WTC11 (cell line): ENCODE measurements around the gene TSPAN9. TPM values are rescaled to one million over a fixed set of nuclear protein-coding genes. Genes with fewer than 3 reads are reported as not detected.

Source experiments
- ATAC-seq: fragments of 200-7000 bp; cut with Tn5 transposase; 2 replicates; pipeline ENCODE4 v1.10.0; 2021; ENCODE audit warnings: mild to moderate bottlenecking, moderate library complexity
- CTCF ChIA-PET: fragments of 300-600 bp; sonication (Branson Sonifier 250); formaldehyde crosslinking; loops from one replicate; lab custom pipeline; 2021; ENCODE audit warnings: antibody characterized with exemption; lab: Charles Lee
- POLR2A ChIA-PET: fragments of 350-600 bp; sonication (Branson Sonifier 250); formaldehyde crosslinking; loops from one replicate; lab custom pipeline; 2021; ENCODE audit warnings: antibody characterized with exemption; lab: Charles Lee
- DNase-seq: peaks from one replicate; pipeline ENCODE4 v3.0.0; 2021; ENCODE audit warnings: low spot score
- H3K27ac Mint-ChIP-seq: 2 replicates; pipeline ENCODE4 v1.8.0; 2021; ENCODE audit warnings: mixed read lengths
- H3K27me3 Mint-ChIP-seq: 2 replicates; pipeline ENCODE4 v1.8.0; 2021; ENCODE audit warnings: low read depth, mild to moderate bottlenecking, moderate library complexity, mixed read lengths
- H3K36me3 Mint-ChIP-seq: 2 replicates; pipeline ENCODE4 v1.8.0; 2021; ENCODE audit warnings: mixed read lengths
- H3K4me1 Mint-ChIP-seq: 2 replicates; pipeline ENCODE4 v1.8.0; 2022; ENCODE audit warnings: mixed read lengths
- H3K4me3 Mint-ChIP-seq: 2 replicates; pipeline ENCODE4 v1.8.0; 2021; ENCODE audit warnings: mild to moderate bottlenecking, moderate library complexity, mixed read lengths
- H3K9me3 Mint-ChIP-seq: 2 replicates; pipeline ENCODE4 v1.8.0; 2021; ENCODE audit warnings: mixed read lengths
- ATF1 ChIP-seq: sonication (generic); formaldehyde crosslinking; IDR thresholded peaks from 2 replicates; pipeline ENCODE4 v1.8.1; 2023; ENCODE audit warnings: mild to moderate bottlenecking, moderate library complexity, missing genetic modification reagents
- ATF2 ChIP-seq: sonication (generic); formaldehyde crosslinking; IDR thresholded peaks from 2 replicates; pipeline ENCODE4 v1.8.1; 2022; ENCODE audit warnings: low read depth, missing genetic modification reagents, borderline replicate concordance
- ATF6 ChIP-seq: sonication (generic); formaldehyde crosslinking; IDR thresholded peaks from 2 replicates; pipeline ENCODE4 v1.8.1; 2023; ENCODE audit warnings: mild to moderate bottlenecking, missing genetic modification reagents
- CREM ChIP-seq: sonication (generic); formaldehyde crosslinking; IDR thresholded peaks from 2 replicates; pipeline ENCODE4 v1.8.1; 2022; ENCODE audit warnings: mild to moderate bottlenecking, missing genetic modification reagents, moderate library complexity
- E2F5 ChIP-seq: sonication (generic); formaldehyde crosslinking; IDR thresholded peaks from 2 replicates; pipeline ENCODE4 v1.8.1; 2022; ENCODE audit warnings: mild to moderate bottlenecking, moderate library complexity, missing genetic modification reagents
- ETV6 ChIP-seq: sonication (generic); formaldehyde crosslinking; IDR thresholded peaks from 2 replicates; pipeline ENCODE4 v1.8.1; 2022; ENCODE audit warnings: mild to moderate bottlenecking, missing genetic modification reagents
- FOXK1 ChIP-seq: sonication (generic); formaldehyde crosslinking; IDR thresholded peaks from 2 replicates; pipeline ENCODE4 v1.8.0; 2022; ENCODE audit warnings: mild to moderate bottlenecking, moderate library complexity, missing genetic modification reagents
- JUN ChIP-seq: sonication (generic); formaldehyde crosslinking; IDR thresholded peaks from 2 replicates; pipeline ENCODE4 v1.8.0; 2023; ENCODE audit warnings: mild to moderate bottlenecking, missing genetic modification reagents
- NFATC4 ChIP-seq: fragments of 250-450 bp; sonication (Bioruptor Pico); IDR thresholded peaks from 2 replicates; pipeline ENCODE4 v1.9.0; 2021; ENCODE audit warnings: mild to moderate bottlenecking
- RELA ChIP-seq: sonication (generic); formaldehyde crosslinking; IDR thresholded peaks from 2 replicates; pipeline ENCODE4 v1.8.1; 2022; ENCODE audit warnings: missing genetic modification reagents, mild to moderate bottlenecking, borderline replicate concordance
- SMAD3 ChIP-seq: sonication (generic); formaldehyde crosslinking; IDR thresholded peaks from 2 replicates; pipeline ENCODE4 v1.8.0; 2022; ENCODE audit warnings: missing genetic modification reagents, mild to moderate bottlenecking, borderline replicate concordance
- SOX15 ChIP-seq: fragments of 250-450 bp; sonication (Bioruptor Pico); IDR thresholded peaks from 2 replicates; pipeline ENCODE4 v1.9.0; 2021; ENCODE audit warnings: mild to moderate bottlenecking
- TEAD4 ChIP-seq: sonication (generic); formaldehyde crosslinking; IDR thresholded peaks from 2 replicates; pipeline ENCODE4 v1.8.0; 2022; ENCODE audit warnings: mild to moderate bottlenecking, missing genetic modification reagents
- TP53 ChIP-seq: sonication (generic); formaldehyde crosslinking; IDR thresholded peaks from 2 replicates; pipeline ENCODE4 v1.8.1; 2023; ENCODE audit warnings: mild to moderate bottlenecking, missing genetic modification reagents
- ZNF423 ChIP-seq: fragments of 250-450 bp; sonication (Bioruptor Pico); IDR thresholded peaks from 2 replicates; pipeline ENCODE4 v2.1.2; 2022; ENCODE audit warnings: mild to moderate bottlenecking, moderate library complexity
- ZNF425 ChIP-seq: fragments of 250-450 bp; sonication (Bioruptor Pico); conservative IDR thresholded peaks from 2 replicates; pipeline ENCODE4 v1.9.0; 2021; ENCODE audit warnings: mild to moderate bottlenecking
- ZNF532 ChIP-seq: fragments of 250-450 bp; sonication (Bioruptor Pico); IDR thresholded peaks from 2 replicates; pipeline ENCODE4 v1.9.0; 2021; ENCODE audit warnings: mild to moderate bottlenecking, borderline replicate concordance
- total RNA-seq: library from RNA; stranded (reverse); gene quantifications from 3 replicates; pipeline ENCODE4 v1.2.3, GENCODE V29; 2021

The TSPAN9 gene
- total RNA-seq, 1 experiment from 2014 or later = 27.6 TPM

GRCh38 chr12:3119192-3119755, 42.1 kb downstream of the TSPAN9 start (continued):
- TF ChIP-seq ZNF532 = no peak
- no peak for TF ChIP-seq FOXK1
- no peak for TF ChIP-seq ATF1
- TF ChIP-seq ETV6 (CRISPR knock-in tag) = no peak
- TF ChIP-seq SMAD3 (CRISPR knock-in tag) = no peak

- no peaks in the 10 kb centered on the region; the same call in 1 of the 2 replicates for H3K27me3 Mint-ChIP-seq
- H3K4me1 Mint-ChIP-seq = peaks cover 18% of the 10 kb centered on the region
- POLR2A ChIA-PET = interaction anchor here (1.0 kb wide), 1 partner anchor 45 kb away, joined by 3 read pairs; no protein-coding TSS in a partner anchor
- no peak for TF ChIP-seq JUN (CRISPR knock-in tag)
- TF ChIP-seq NFATC4 (CRISPR knock-in tag) = no peak
- TF ChIP-seq ZNF425 (CRISPR knock-in tag) = no peak
- TF ChIP-seq SOX15 (CRISPR knock-in tag) = no peak
- TF ChIP-seq E2F5 (CRISPR knock-in tag) = no peak
- TF ChIP-seq ATF6 (CRISPR knock-in tag) = no peak
- no peak for TF ChIP-seq CREM (CRISPR knock-in tag)
- TF ChIP-seq ATF2 = no peak
- TF ChIP-seq TP53 = no peak
- no peak for TF ChIP-seq RELA (CRISPR knock-in tag)
- TF ChIP-seq ZNF423 = no peak
- TF ChIP-seq TEAD4 (CRISPR knock-in tag) = no peak
- no peak for TF ChIP-seq SMAD3 (CRISPR knock-in tag)
- TF ChIP-seq, all 79 proteins: peak for 0
- DNase-seq (no peak), ATAC-seq (no peak)
- peak overlapping the region; percentile 94 for H3K27ac Mint-ChIP-seq
- no peaks in the 10 kb centered on the region for H3K36me3 Mint-ChIP-seq
- no peaks in the 10 kb centered on the region for H3K9me3 Mint-ChIP-seq
- CTCF ChIA-PET = interaction anchor here (0.6 to 5.9 kb wide), 4 partner anchors 13 to 155 kb away, joined by 3 to 19 read pairs (median 5); no protein-coding TSS in a partner anchor
- H3K4me3 Mint-ChIP-seq = no peak overlapping the region
Measured at GRCh38 chr12:3119756-3120601, 42.8 kb downstream of the TSPAN9 start.
